Endothelial cell of umbilical vein (primary cell): ENCODE data around the gene FBN3. TPM values are rescaled to one million over a fixed set of nuclear protein-coding genes. Genes with fewer than 3 reads are reported as not detected.

Experiments used
- BruUV-seq: library from RNA; stranded (reverse); fragments of 400-500 nt; replicated peaks from 2 replicates; lab custom pipeline; 2021; lab: Mats Ljungman, UMichigan
- CTCF ChIA-PET: fragments of 300-600, 350-600 bp; sonication (Branson Sonifier 250); formaldehyde crosslinking; loops from one replicate; lab custom pipeline; 2021; ENCODE audit warnings: antibody characterized with exemption, inconsistent platforms; lab: Charles Lee
- POLR2A ChIA-PET: fragments of 300-600, 350-600 bp; sonication (Branson Sonifier 250); formaldehyde crosslinking; loops from one replicate; lab custom pipeline; 2021; ENCODE audit warnings: antibody characterized with exemption, inconsistent platforms; lab: Charles Lee
- DNase-seq: peaks from one replicate; pipeline ENCODE4 v3.0.0-alpha.2; 2011; ENCODE audit warnings: low read depth, low spot score
- FAIRE-seq: peaks from 2 replicates; lab custom pipeline; 2011; peaks lifted over from hg19 to GRCh38; lab: Jason Lieb, UNC
- H2AFZ ChIP-seq: 2 replicates; pipeline ENCODE4 v1.6.0; 2012; ENCODE audit warnings: low read depth, low read length, control low read depth, inconsistent platforms
- H3K27ac ChIP-seq: 2 replicates; pipeline ENCODE4 v1.5.1; 2011; ENCODE audit warnings: low read depth, mild to moderate bottlenecking, control low read depth, low read length, moderate library complexity; ENCODE audit not compliant: insufficient read depth
- H3K27me3 ChIP-seq, 2 experiments: 2 replicates each; pipeline versions ENCODE4 v1.6.0 to v1.6.1; 2011; ENCODE audit warnings: low read length in 2 of 2, mixed read lengths in 1 of 2; ENCODE audit not compliant: control insufficient read depth in 2 of 2, insufficient read depth in 2 of 2
- H3K36me3 ChIP-seq, 2 experiments: 2 replicates in 1 of 2; 3 replicates in 1 of 2; pipeline ENCODE4 v1.5.1; 2011; ENCODE audit warnings: low read length in 2 of 2, mild to moderate bottlenecking in 1 of 2, moderate library complexity in 1 of 2; ENCODE audit not compliant: control insufficient read depth in 2 of 2, insufficient read depth in 2 of 2; ENCODE audit errors: extremely low read depth in 1 of 2
- H3K4me1 ChIP-seq: 3 replicates; pipeline ENCODE4 v1.5.1; 2011; ENCODE audit warnings: mild to moderate bottlenecking, low read length; ENCODE audit not compliant: control insufficient read depth, insufficient read depth; ENCODE audit errors: extremely low read depth
- H3K4me2 ChIP-seq: 2 replicates; pipeline ENCODE4 v1.6.1; 2011; ENCODE audit warnings: low read length, control low read depth, mixed read lengths; ENCODE audit not compliant: insufficient read depth
- H3K4me3 ChIP-seq, 3 experiments: fragments of 200-600 bp in 1 of 3; sonication (generic), shearing (Covaris generic) in 1 of 3; replicated peaks in 1 of 3; 2 replicates each; pipeline ENCODE4 v1.5.1; 2011 to 2016; ENCODE audit warnings: control low read depth in 3 of 3, low read length in 3 of 3, mild to moderate bottlenecking in 2 of 3, inconsistent platforms in 1 of 3, low read depth in 1 of 3, moderate library complexity in 1 of 3; ENCODE audit not compliant: insufficient read depth in 1 of 3
- H3K79me2 ChIP-seq: 2 replicates; pipeline ENCODE4 v1.6.0; 2012; ENCODE audit warnings: low read length, inconsistent platforms; ENCODE audit not compliant: control insufficient read depth, insufficient read depth
- H3K9ac ChIP-seq: replicated peaks from 2 replicates; pipeline ENCODE3; 2011; ENCODE audit warnings: low read length, control low read depth; ENCODE audit not compliant: insufficient read depth; ENCODE audit errors: extremely low read depth
- H3K9me1 ChIP-seq: replicated peaks from 3 replicates; pipeline ENCODE4 v1.6.0; 2011; ENCODE audit warnings: mild to moderate bottlenecking, low read length; ENCODE audit not compliant: control insufficient read depth, insufficient read depth; ENCODE audit errors: extremely low read depth
- H3K9me3 ChIP-seq: replicated peaks from 2 replicates; pipeline ENCODE4 v1.5.1; 2012; ENCODE audit warnings: low read length, inconsistent platforms; ENCODE audit not compliant: control insufficient read depth, insufficient read depth
- H4K20me1 ChIP-seq: replicated peaks from 2 replicates; pipeline ENCODE3; 2011; ENCODE audit warnings: mild to moderate bottlenecking, low read length; ENCODE audit not compliant: control insufficient read depth, insufficient read depth; ENCODE audit errors: extremely low read depth
- CTCF ChIP-seq, 2 donors: IDR thresholded peaks; 1 replicate in 1 of 2; 2 replicates in 1 of 2; pipeline ENCODE4 v1.5.1; 2011; ENCODE audit warnings: low read length in 2 of 2, mild to moderate bottlenecking in 2 of 2, moderate library complexity in 2 of 2, control low read depth in 1 of 2, inconsistent platforms in 1 of 2, low read depth in 1 of 2; ENCODE audit not compliant: insufficient read depth in 1 of 2; ENCODE audit errors: extremely low read depth in 1 of 2
- EZH2 ChIP-seq: IDR thresholded peaks from 2 replicates; pipeline ENCODE4 v1.6.1; 2012; ENCODE audit warnings: borderline replicate concordance, low read depth, mild to moderate bottlenecking, moderate library complexity, low read length, inconsistent platforms; ENCODE audit not compliant: severe bottlenecking
- FOS ChIP-seq: IDR thresholded peaks from 2 replicates; pipeline ENCODE4 v1.6.1; 2011; ENCODE audit warnings: mild to moderate bottlenecking, low read length, moderate library complexity, borderline replicate concordance; ENCODE audit not compliant: insufficient read depth
- GATA2 ChIP-seq: IDR thresholded peaks from 2 replicates; pipeline ENCODE4 v1.7.0; 2011; ENCODE audit warnings: low read depth, mild to moderate bottlenecking, moderate library complexity, mixed read lengths, low read length; ENCODE audit not compliant: insufficient read length, insufficient read depth
- JUN ChIP-seq: IDR thresholded peaks from 2 replicates; pipeline ENCODE4 v1.6.1; 2011; ENCODE audit warnings: borderline replicate concordance, low read depth; ENCODE audit not compliant: insufficient read length, insufficient read depth
- MAX ChIP-seq: IDR thresholded peaks from 2 replicates; pipeline ENCODE4 v1.6.1; 2011; ENCODE audit not compliant: insufficient read depth, insufficient read length
- MYC ChIP-seq: IDR thresholded peaks from one replicate; pipeline ENCODE4 v1.6.1; 2011; ENCODE audit warnings: mild to moderate bottlenecking, low read depth, low read length
- POLR2A ChIP-seq: IDR thresholded peaks from 2 replicates; pipeline ENCODE4 v1.6.1; 2012; ENCODE audit warnings: low read depth, mild to moderate bottlenecking, control low read depth, low read length
- dilution Hi-C: fragments of 300-500 bp; cut with MboI; formaldehyde crosslinking; loops from one replicate; pipeline ENCODE4 v1.15.0; 2019; ENCODE audit warnings: low sequenced_read_pairs; ENCODE audit not compliant: extremely low pct_ligation_motif_present
- intact Hi-C: fragments of 100-400 bp; cut with micrococcal nuclease; formaldehyde crosslinking; loops from one replicate; pipeline ENCODE4 v1.10.0; 2022
- polyA plus RNA-seq, 4 experiments: library from polyadenylated mRNA; depleted of rRNA in 3 of 4; stranded (reverse) in 3 of 4; unstranded in 1 of 4; fragments of >200 nt; gene quantifications; 2 replicates each; pipeline versions ENCODE4 v1.2.1 to v1.2.3, GENCODE V29; 2011 to 2012; ENCODE audit warnings: missing spikeins in 1 of 4
- total RNA-seq: library from RNA; stranded (reverse); gene quantifications from 2 replicates; pipeline ENCODE4 v1.2.3, GENCODE V29; 2021

The FBN3 gene
- total and polyA plus RNA-seq, 2 donors (not counting 3 experiments of a cell fraction or from before 2014, with no cell fraction given) = not detected

DNA sequence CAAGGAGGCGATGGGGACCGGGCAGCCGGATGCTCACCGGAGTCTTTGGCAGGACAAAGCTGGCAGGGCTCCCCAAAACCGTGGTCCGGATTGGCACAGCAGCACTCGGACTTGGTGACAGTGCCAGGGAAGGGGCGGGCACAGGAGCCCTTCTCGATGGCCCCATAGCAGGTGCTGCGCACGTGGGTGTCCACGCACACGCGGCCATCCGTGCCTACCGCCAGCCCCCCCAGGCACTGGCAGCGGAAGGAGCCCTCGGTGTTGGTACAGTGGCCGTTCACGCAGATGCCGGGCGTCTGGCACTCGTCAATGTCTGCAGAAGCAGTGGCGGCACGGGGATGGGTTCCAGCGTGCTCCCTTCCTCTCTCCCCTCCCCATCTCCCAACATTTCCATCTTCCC, 17.9 kb downstream of the FBN3 start:
- no peak for TF ChIP-seq FOS
- TF ChIP-seq POLR2A = no peak
- no peak for TF ChIP-seq MAX
- no peak for TF ChIP-seq MYC
- TF ChIP-seq GATA2 = no peak
- TF ChIP-seq CTCF (IDR thresholded peaks at IDR 0.05; ENCODE audit: extremely low read depth in 1 of 2, insufficient read depth in 1 of 2, low read depth in 1 of 2, low read length in 2 of 2) = no peak
- no peak for TF ChIP-seq EZH2
- no peak for TF ChIP-seq JUN
- intact Hi-C loops = no loop called here
- no peak for FAIRE-seq

More for the DNA sequence above, 17.9 kb downstream of the FBN3 start:
- no peak overlapping the region for H2AFZ ChIP-seq
- H3K4me2 ChIP-seq = no peak overlapping the region
- no peaks in the 10 kb centered on the region for H3K27me3 ChIP-seq
- no TSS peak for BruUV-seq
- dilution Hi-C loops = no loop called here
- ChIA-PET CTCF (interaction anchor here (1.0 to 1.4 kb wide), 2 partner anchors 9 to 14 kb away, joined by 4 read pairs; no protein-coding TSS in a partner anchor), POLR2A (no interaction called here)
- H3K79me2 ChIP-seq = no peaks in the 10 kb centered on the region
- DNase-seq = no peak
- H4K20me1 ChIP-seq = no peaks in the 10 kb centered on the region
- H3K4me3 ChIP-seq = no peak overlapping the region
- H3K36me3 ChIP-seq = no peaks in the 10 kb centered on the region
- H3K9ac ChIP-seq = no peak overlapping the region
- no peaks in the 10 kb centered on the region for H3K9me3 ChIP-seq
- H3K9me1 ChIP-seq = no peaks in the 10 kb centered on the region
- no peaks in the 10 kb centered on the region for H3K4me1 ChIP-seq
- no peak overlapping the region for H3K27ac ChIP-seq
